ENCODE results near the gene NEK6. TPM values are rescaled to one million over a fixed set of nuclear protein-coding genes. Genes with fewer than 3 reads are reported as not detected.
A peak's percentile ranks its signal among the peaks of the same experiment; 100 is the strongest.

Gene NEK6
- total and polyA plus RNA-seq, 10 of the 15 experiments (the other 5 are each of a cell fraction or from before 2014, with no cell fraction given), result 31.3 to 161 (median 89.2) TPM

- no peak overlapping the region for H3K27ac ChIP-seq (ENCODE audit: control insufficient read depth, insufficient read depth)
- TF ChIP-seq FOXM1 (IDR thresholded peaks at IDR 0.05; ENCODE audit: low read depth, low read length) (no peak), GATAD2B (conservative IDR thresholded peaks at IDR 0.05; ENCODE audit: low read depth) (no peak), POLR2A (IDR thresholded peaks at IDR 0.05; ENCODE audit: low read depth, low read length) (peak; percentile 59)
- 81% methylated on average over 31 of the region's 34 CpGs for WGBS (ENCODE audit: insufficient coverage, insufficient replicate concordance, low lambda C conversion rate, missing lambda C conversion rate)
- no peaks in the 10 kb centered on the region for H4K20me1 ChIP-seq (ENCODE audit: control insufficient read depth, insufficient read depth)
- DNase-seq (ENCODE audit: low read depth, low spot score) (no peak), FAIRE-seq (no peak), ATAC-seq (no peak; the same call in 2 of the 3 replicates)
- CTCF ChIA-PET, result no interaction called here
- POLR2A ChIA-PET, result no interaction called here
- RAD21 ChIA-PET (ENCODE audit: unreplicated experiment), result interaction anchor here (0.8 kb wide), 1 partner anchor 992 kb away, joined by 3 read pairs; no protein-coding TSS in a partner anchor
- H3K79me2 ChIP-seq (ENCODE audit: control insufficient read depth, insufficient read depth, low read length), result no peaks in the 10 kb centered on the region
- H3K9ac ChIP-seq (ENCODE audit: control insufficient read depth, insufficient read depth, low read length), result no peak overlapping the region
- H3K36me3 ChIP-seq (ENCODE audit: control insufficient read depth in 2 of 2, insufficient read depth in 2 of 2, low read length in 1 of 2), result peaks cover 53 to 67% of the 10 kb centered on the region in 2 experiments
- no peak overlapping the region for H2AFZ ChIP-seq (ENCODE audit: control insufficient read depth, low read depth, low read length)
- H3K4me1 ChIP-seq (ENCODE audit: control insufficient read depth, insufficient read depth, low read length), result no peaks in the 10 kb centered on the region
- no peaks in the 10 kb centered on the region for H3K9me3 ChIP-seq (replicated peaks; ENCODE audit: control insufficient read depth, insufficient read depth, low read length)
- no peak overlapping the region for H3K4me2 ChIP-seq (ENCODE audit: control insufficient read depth, insufficient read depth)
- H3K27me3 ChIP-seq (replicated peaks in 1 of 2; ENCODE audit: control insufficient read depth in 2 of 2, insufficient read depth in 2 of 2, low read length in 1 of 2), result no peaks in the 10 kb centered on the region
- intact Hi-C loops (cut with micrococcal nuclease; ENCODE audit: unreplicated experiment) (no loop called here), in situ Hi-C loops (cut with MboI) (no loop called here)
- H3K4me3 ChIP-seq, result no peak overlapping the region
- SMC1A ChIA-PET (ENCODE audit: uncharacterized antibody, unreplicated experiment), result interaction anchor here (1.3 kb wide), 1 partner anchor 8 kb away, joined by 3 read pairs; no protein-coding TSS in a partner anchor
- BruUV-seq (replicated peaks), result no TSS peak
Observed at GRCh38 chr9:124346347-124347163, 88.8 kb downstream of the NEK6 start.

GRCh38 chr9:124347206-124347967 is 89.6 kb downstream of the NEK6 start:
- POLR2A ChIA-PET, result no interaction called here
- RAD21 ChIA-PET (ENCODE audit: unreplicated experiment), result interaction anchor here (0.8 kb wide), 1 partner anchor 993 kb away, joined by 3 read pairs; no protein-coding TSS in a partner anchor
- DNase-seq (ENCODE audit: low read depth, low spot score) (no peak), ATAC-seq (no peak), FAIRE-seq (no peak)
- H3K9ac ChIP-seq (ENCODE audit: control insufficient read depth, insufficient read depth, low read length), result no peak overlapping the region
- in situ Hi-C loops (cut with MboI) (no loop called here), intact Hi-C loops (cut with micrococcal nuclease; ENCODE audit: unreplicated experiment) (no loop called here)
- no peaks in the 10 kb centered on the region for H3K4me1 ChIP-seq (ENCODE audit: control insufficient read depth, insufficient read depth, low read length)
- no peaks in the 10 kb centered on the region for H4K20me1 ChIP-seq (ENCODE audit: control insufficient read depth, insufficient read depth)
- CTCF ChIA-PET, result interaction anchor here (0.6 kb wide), 1 partner anchor 57 kb away, joined by 3 read pairs; no protein-coding TSS in a partner anchor
- SMC1A ChIA-PET (ENCODE audit: uncharacterized antibody, unreplicated experiment), result interaction anchor here (1.3 kb wide), 1 partner anchor 9 kb away, joined by 3 read pairs; no protein-coding TSS in a partner anchor
- no peak overlapping the region for H2AFZ ChIP-seq (ENCODE audit: control insufficient read depth, low read depth, low read length)
- no peaks in the 10 kb centered on the region for H3K79me2 ChIP-seq (ENCODE audit: control insufficient read depth, insufficient read depth, low read length)
- H3K4me3 ChIP-seq, result no peak overlapping the region
- no peaks in the 10 kb centered on the region for H3K9me3 ChIP-seq (replicated peaks; ENCODE audit: control insufficient read depth, insufficient read depth, low read length)
- no peaks in the 10 kb centered on the region for H3K27me3 ChIP-seq (replicated peaks in 1 of 2; ENCODE audit: control insufficient read depth in 2 of 2, insufficient read depth in 2 of 2, low read length in 1 of 2)
- H3K27ac ChIP-seq (ENCODE audit: control insufficient read depth, insufficient read depth), result no peak overlapping the region
- H3K36me3 ChIP-seq (ENCODE audit: control insufficient read depth in 2 of 2, insufficient read depth in 2 of 2, low read length in 1 of 2), result peaks cover 49 to 62% of the 10 kb centered on the region in 2 experiments
- WGBS (ENCODE audit: insufficient coverage, insufficient replicate concordance, low lambda C conversion rate, missing lambda C conversion rate), result 87% methylated on average over 26 of the region's 26 CpGs
- no TSS peak for BruUV-seq (replicated peaks)
- no peak overlapping the region for H3K4me2 ChIP-seq (ENCODE audit: control insufficient read depth, insufficient read depth)
- no peak for TF ChIP-seq IRF3 (IDR thresholded peaks at IDR 0.05)
- TF ChIP-seq HDAC2 (IDR thresholded peaks at IDR 0.05), result no peak
- TF ChIP-seq ETV6 (conservative IDR thresholded peaks at IDR 0.05 in 1 of 2, IDR thresholded peaks at IDR 0.05 in 1 of 2; ENCODE audit: borderline replicate concordance in 1 of 2, low read depth in 1 of 2), result no peak
- TF ChIP-seq, protein P1, sequence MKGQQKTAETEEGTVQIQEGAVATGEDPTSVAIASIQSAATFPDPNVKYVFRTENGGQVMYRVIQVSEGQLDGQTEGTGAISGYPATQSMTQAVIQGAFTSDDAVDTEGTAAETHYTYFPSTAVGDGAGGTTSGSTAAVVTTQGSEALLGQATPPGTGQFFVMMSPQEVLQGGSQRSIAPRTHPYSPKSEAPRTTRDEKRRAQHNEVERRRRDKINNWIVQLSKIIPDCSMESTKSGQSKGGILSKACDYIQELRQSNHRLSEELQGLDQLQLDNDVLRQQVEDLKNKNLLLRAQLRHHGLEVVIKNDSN (IDR thresholded peaks at IDR 0.05; ENCODE audit: borderline replicate concordance, extremely low read length, insufficient read depth, low read depth, low read length), result no peak
- TF ChIP-seq, protein P2, sequence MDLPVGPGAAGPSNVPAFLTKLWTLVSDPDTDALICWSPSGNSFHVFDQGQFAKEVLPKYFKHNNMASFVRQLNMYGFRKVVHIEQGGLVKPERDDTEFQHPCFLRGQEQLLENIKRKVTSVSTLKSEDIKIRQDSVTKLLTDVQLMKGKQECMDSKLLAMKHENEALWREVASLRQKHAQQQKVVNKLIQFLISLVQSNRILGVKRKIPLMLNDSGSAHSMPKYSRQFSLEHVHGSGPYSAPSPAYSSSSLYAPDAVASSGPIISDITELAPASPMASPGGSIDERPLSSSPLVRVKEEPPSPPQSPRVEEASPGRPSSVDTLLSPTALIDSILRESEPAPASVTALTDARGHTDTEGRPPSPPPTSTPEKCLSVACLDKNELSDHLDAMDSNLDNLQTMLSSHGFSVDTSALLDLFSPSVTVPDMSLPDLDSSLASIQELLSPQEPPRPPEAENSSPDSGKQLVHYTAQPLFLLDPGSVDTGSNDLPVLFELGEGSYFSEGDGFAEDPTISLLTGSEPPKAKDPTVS (IDR thresholded peaks at IDR 0.05; ENCODE audit: low read depth, low read length), result no peak
- TF ChIP-seq MYC (IDR thresholded peaks at IDR 0.05; ENCODE audit: insufficient read depth, insufficient read length, insufficient replicate concordance, low read length, severe bottlenecking), result no peak

Measured in GM12878 (cell line).